Activated naive CD8-positive, alpha-beta T cell treated with anti-CD3 and anti-CD28 coated beads, Interleukin-2, amount 10 ng/mL, durations not matched to agents 7 days and 5 days (primary cell): ENCODE results near the gene INHBA. TPM values are rescaled to one million over a fixed set of nuclear protein-coding genes. Genes with fewer than 3 reads are reported as not detected.

Source experiments
- ATAC-seq: fragments of 150-1000 bp; cut with Tn5 transposase; one replicate; pipeline ENCODE4 v1.10.0; 2021; ENCODE audit warnings: low read depth, moderate library complexity
- POLR2A ChIA-PET: fragments of 350-600 bp; sonication (Branson Sonifier 250); formaldehyde crosslinking; loops from one replicate; lab custom pipeline; 2021; ENCODE audit warnings: antibody characterized with exemption; lab: Charles Lee
- DNase-seq: peaks from one replicate; pipeline ENCODE4 v3.0.0; 2021
- H3K27ac Mint-ChIP-seq: one replicate; pipeline ENCODE4 v1.8.0; 2022; ENCODE audit warnings: mild to moderate bottlenecking, mixed read lengths
- H3K27me3 Mint-ChIP-seq: one replicate; pipeline ENCODE4 v1.8.0; 2022; ENCODE audit warnings: mild to moderate bottlenecking, moderate library complexity, mixed read lengths
- H3K36me3 Mint-ChIP-seq: one replicate; pipeline ENCODE4 v1.8.0; 2021; ENCODE audit warnings: mild to moderate bottlenecking, mixed read lengths
- H3K4me1 Mint-ChIP-seq: one replicate; pipeline ENCODE4 v1.8.0; 2021; ENCODE audit warnings: mixed read lengths
- H3K4me3 Mint-ChIP-seq: one replicate; pipeline ENCODE4 v1.8.0; 2022; ENCODE audit warnings: mild to moderate bottlenecking, moderate library complexity, mixed read lengths
- H3K9me3 Mint-ChIP-seq: one replicate; pipeline ENCODE4 v1.8.0; 2021; ENCODE audit warnings: mixed read lengths
- total RNA-seq, 2 experiments: library from RNA; stranded (reverse); gene quantifications; one replicate each; pipeline ENCODE4 v1.2.3, GENCODE V29; 2021

INHBA gene
- total RNA-seq, 2 experiments from 2014 or later, result not detected

GRCh38 chr7:41730668-41731067 lies 27.8 kb upstream of the INHBA start:
- no peaks in the 10 kb centered on the region for H3K36me3 Mint-ChIP-seq
- POLR2A ChIA-PET, result no interaction called here
- ATAC-seq (no peak), DNase-seq (no peak)
- H3K4me3 Mint-ChIP-seq, result no peak overlapping the region
- no peak overlapping the region for H3K27ac Mint-ChIP-seq
- H3K9me3 Mint-ChIP-seq, result no peaks in the 10 kb centered on the region
- peaks cover 6% of the 10 kb centered on the region for H3K4me1 Mint-ChIP-seq
- peaks cover 4% of the 10 kb centered on the region for H3K27me3 Mint-ChIP-seq

GRCh38 chr7:41730161-41730560 lies 27.3 kb upstream of the INHBA start:
- Mint-ChIP-seq H3K4me1 (peaks cover 6% of the 10 kb centered on the region), H3K4me3 (no peak overlapping the region), H3K27ac (no peak overlapping the region), H3K9me3 (no peaks in the 10 kb centered on the region), H3K36me3 (no peaks in the 10 kb centered on the region), H3K27me3 (no peaks in the 10 kb centered on the region)
- POLR2A ChIA-PET, result no interaction called here
- DNase-seq (no peak), ATAC-seq (no peak)

GRCh38 chr7:41729059-41729458 lies 26.2 kb upstream of the INHBA start:
- no peak overlapping the region for H3K4me3 Mint-ChIP-seq
- no peaks in the 10 kb centered on the region for H3K9me3 Mint-ChIP-seq
- POLR2A ChIA-PET, result no interaction called here
- ATAC-seq, result no peak
- H3K27ac Mint-ChIP-seq, result no peak overlapping the region
- no peak for DNase-seq
- H3K4me1 Mint-ChIP-seq, result peaks cover 6% of the 10 kb centered on the region
- no peaks in the 10 kb centered on the region for H3K27me3 Mint-ChIP-seq
- H3K36me3 Mint-ChIP-seq, result no peaks in the 10 kb centered on the region

GRCh38 chr7:41725013-41725412 lies 22.1 kb upstream of the INHBA start:
- no peak overlapping the region for H3K4me3 Mint-ChIP-seq
- POLR2A ChIA-PET, result no interaction called here
- no peaks in the 10 kb centered on the region for H3K36me3 Mint-ChIP-seq
- DNase-seq (no peak), ATAC-seq (no peak)
- H3K9me3 Mint-ChIP-seq, result no peaks in the 10 kb centered on the region
- no peaks in the 10 kb centered on the region for H3K4me1 Mint-ChIP-seq
- peaks cover 7% of the 10 kb centered on the region for H3K27me3 Mint-ChIP-seq
- H3K27ac Mint-ChIP-seq, result no peak overlapping the region

- H3K4me1 Mint-ChIP-seq, result no peaks in the 10 kb centered on the region
These were observed 18.0 kb upstream of the INHBA start for GRCh38 chr7:41720886-41721285.

GRCh38 chr7:41720046-41720445 lies 17.2 kb upstream of the INHBA start:
- Mint-ChIP-seq H3K4me1 (no peaks in the 10 kb centered on the region), H3K36me3 (no peaks in the 10 kb centered on the region), H3K27me3 (peaks cover 7% of the 10 kb centered on the region), H3K4me3 (no peak overlapping the region), H3K27ac (no peak overlapping the region), H3K9me3 (no peaks in the 10 kb centered on the region)
- POLR2A ChIA-PET, result no interaction called here
- DNase-seq (no peak), ATAC-seq (no peak)

More at GRCh38 chr7:41720886-41721285, 18.0 kb upstream of the INHBA start:
- Mint-ChIP-seq H3K36me3 (no peaks in the 10 kb centered on the region), H3K9me3 (no peaks in the 10 kb centered on the region), H3K27ac (no peak overlapping the region), H3K27me3 (peaks cover 7% of the 10 kb centered on the region), H3K4me3 (no peak overlapping the region)
- POLR2A ChIA-PET, result no interaction called here
- no peak for ATAC-seq
- no peak for DNase-seq

GRCh38 chr7:41716691-41717090 lies 13.8 kb upstream of the INHBA start:
- POLR2A ChIA-PET, result no interaction called here
- Mint-ChIP-seq H3K27ac (no peak overlapping the region), H3K4me3 (no peak overlapping the region), H3K4me1 (no peaks in the 10 kb centered on the region), H3K36me3 (no peaks in the 10 kb centered on the region), H3K9me3 (no peaks in the 10 kb centered on the region), H3K27me3 (peaks cover 5% of the 10 kb centered on the region)
- ATAC-seq (no peak), DNase-seq (no peak)

- no peaks in the 10 kb centered on the region for H3K36me3 Mint-ChIP-seq
- ATAC-seq (no peak), DNase-seq (no peak)
- POLR2A ChIA-PET, result no interaction called here
- H3K9me3 Mint-ChIP-seq, result no peaks in the 10 kb centered on the region
- peaks cover 2% of the 10 kb centered on the region for H3K27me3 Mint-ChIP-seq
- no peaks in the 10 kb centered on the region for H3K4me1 Mint-ChIP-seq
- no peak overlapping the region for H3K27ac Mint-ChIP-seq
- H3K4me3 Mint-ChIP-seq, result no peak overlapping the region
These were observed 12.1 kb upstream of the INHBA start for GRCh38 chr7:41715000-41715399.

- ATAC-seq, result no peak
- no peak overlapping the region for H3K4me3 Mint-ChIP-seq
- POLR2A ChIA-PET, result no interaction called here
These were observed 8.6 kb upstream of the INHBA start for GRCh38 chr7:41711283-41712064.

GRCh38 chr7:41710838-41711237 lies 7.9 kb upstream of the INHBA start:
- ATAC-seq (no peak), DNase-seq (no peak)
- peaks cover 11% of the 10 kb centered on the region for H3K27me3 Mint-ChIP-seq
- peaks cover 2% of the 10 kb centered on the region for H3K4me1 Mint-ChIP-seq
- POLR2A ChIA-PET, result no interaction called here
- H3K36me3 Mint-ChIP-seq, result no peaks in the 10 kb centered on the region
- H3K27ac Mint-ChIP-seq, result no peak overlapping the region
- H3K9me3 Mint-ChIP-seq, result no peaks in the 10 kb centered on the region
- no peak overlapping the region for H3K4me3 Mint-ChIP-seq

More at GRCh38 chr7:41711283-41712064, 8.6 kb upstream of the INHBA start:
- Mint-ChIP-seq H3K27me3 (peaks cover 8% of the 10 kb centered on the region), H3K36me3 (no peaks in the 10 kb centered on the region), H3K9me3 (no peaks in the 10 kb centered on the region), H3K27ac (no peak overlapping the region), H3K4me1 (no peaks in the 10 kb centered on the region)
- no peak for DNase-seq

GRCh38 chr7:41709621-41710020 lies 6.7 kb upstream of the INHBA start:
- H3K9me3 Mint-ChIP-seq, result no peaks in the 10 kb centered on the region
- DNase-seq (no peak), ATAC-seq (no peak)
- no peak overlapping the region for H3K27ac Mint-ChIP-seq
- POLR2A ChIA-PET, result no interaction called here
- H3K27me3 Mint-ChIP-seq, result peaks cover 15% of the 10 kb centered on the region
- H3K36me3 Mint-ChIP-seq, result no peaks in the 10 kb centered on the region
- peaks cover 5% of the 10 kb centered on the region for H3K4me1 Mint-ChIP-seq
- H3K4me3 Mint-ChIP-seq, result no peak overlapping the region

GRCh38 chr7:41708581-41709358 lies 5.9 kb upstream of the INHBA start:
- H3K9me3 Mint-ChIP-seq, result no peaks in the 10 kb centered on the region
- no peak overlapping the region for H3K4me3 Mint-ChIP-seq
- no peak overlapping the region for H3K27ac Mint-ChIP-seq
- no peak for ATAC-seq
- DNase-seq, result no peak
- H3K4me1 Mint-ChIP-seq, result peaks cover 9% of the 10 kb centered on the region
- no peaks in the 10 kb centered on the region for H3K36me3 Mint-ChIP-seq
- POLR2A ChIA-PET, result no interaction called here
- peaks cover 20% of the 10 kb centered on the region for H3K27me3 Mint-ChIP-seq

GRCh38 chr7:41706228-41706930 lies 3.5 kb upstream of the INHBA start:
- Mint-ChIP-seq H3K4me3 (no peak overlapping the region), H3K4me1 (peaks cover 9% of the 10 kb centered on the region)
- POLR2A ChIA-PET, result no interaction called here

More at GRCh38 chr7:41706228-41706930, 3.5 kb upstream of the INHBA start:
- no peak for DNase-seq
- Mint-ChIP-seq H3K27me3 (peaks cover 30% of the 10 kb centered on the region), H3K9me3 (no peaks in the 10 kb centered on the region), H3K27ac (no peak overlapping the region), H3K36me3 (no peaks in the 10 kb centered on the region)
- ATAC-seq, result no peak
